ENCODE data around the gene FRAT1. TPM values are rescaled to one million over a fixed set of nuclear protein-coding genes. Genes with fewer than 3 reads are reported as not detected.

FRAT1 gene
- total RNA-seq, 4 donors from 2014 or later: 5.8 to 15.7 (median 10.3) TPM

GRCh38 chr10:97331153-97331703, 12.2 kb downstream of the FRAT1 start:
- 40 to 57% methylated on average over 1 to 6 of the region's 6 CpGs for WGBS, 2 donors (ENCODE audit: low coverage in 1 of 2)
- H3K27me3 ChIP-seq: no peaks in the 10 kb centered on the region
- peaks cover 12 to 73% (median 46%) of the 10 kb centered on the region in 4 donors for H3K4me1 ChIP-seq
- H3K9me3 ChIP-seq: no peaks in the 10 kb centered on the region
- in situ Hi-C loops (cut with MboI; ENCODE audit: low pct_ligation_motif_present in 1 of 4, low pct_unique_long_range_greater_than_20kb in 1 of 4, low sequenced_read_pairs in 3 of 4) (no loop called here), intact Hi-C loops (cut with DNase I; ENCODE audit: low total_unique reads) (no loop called here)
- H3K36me3 ChIP-seq: no peaks in the 10 kb centered on the region
- DNase-seq: no peak
- peak overlapping the region in 3 of 4 donors; percentile 86 to 98 (median 89) for H3K4me3 ChIP-seq
- peak overlapping the region; percentile 98 to 99 (median 98) for H3K27ac ChIP-seq
- TF ChIP-seq POLR2AphosphoS5 (IDR thresholded peaks at IDR 0.05) (no peak), CTCF (IDR thresholded peaks at IDR 0.05) (no peak), POLR2A (IDR thresholded peaks at IDR 0.05) (no peak), EP300 (IDR thresholded peaks at IDR 0.05; ENCODE audit: low read depth) (no peak)

GRCh38 chr10:97332591-97333350, 13.7 kb downstream of the FRAT1 start:
- WGBS, 2 donors (ENCODE audit: low coverage in 1 of 2): 13 to 19% methylated on average over 14 to 18 of the region's 18 CpGs
- intact Hi-C loops (cut with DNase I; ENCODE audit: low total_unique reads): no loop called here

GRCh38 chr10:97333351-97333600, 14.2 kb downstream of the FRAT1 start:
- no peaks in the 10 kb centered on the region for H3K27me3 ChIP-seq
- peaks cover 12 to 72% (median 55%) of the 10 kb centered on the region in 4 donors for H3K4me1 ChIP-seq
- DNase-seq: no peak
- peak overlapping the region; percentile 98 to 99 (median 98) for H3K27ac ChIP-seq
- TF ChIP-seq POLR2A (IDR thresholded peaks at IDR 0.05) (no peak), POLR2AphosphoS5 (IDR thresholded peaks at IDR 0.05) (no peak), EP300 (IDR thresholded peaks at IDR 0.05; ENCODE audit: low read depth) (no peak), CTCF (IDR thresholded peaks at IDR 0.05) (peak in 1 of 5 experiments; percentile 20)
- peak overlapping the region; percentile 82 to 98 (median 88) for H3K4me3 ChIP-seq
- no peaks in the 10 kb centered on the region for H3K9me3 ChIP-seq
- no peaks in the 10 kb centered on the region for H3K36me3 ChIP-seq
- WGBS, 2 donors (ENCODE audit: low coverage in 1 of 2): 5 to 13% methylated on average over 4 to 7 of the region's 7 CpGs
- in situ Hi-C loops (cut with MboI; ENCODE audit: low pct_ligation_motif_present in 1 of 4, low pct_unique_long_range_greater_than_20kb in 1 of 4, low sequenced_read_pairs in 3 of 4) (no loop called here), intact Hi-C loops (cut with DNase I; ENCODE audit: low total_unique reads) (no loop called here)

More at GRCh38 chr10:97332591-97333350, 13.7 kb downstream of the FRAT1 start:
- H3K4me1 ChIP-seq: peaks cover 12 to 77% (median 57%) of the 10 kb centered on the region in 4 donors
- peak overlapping the region; percentile 82 to 98 (median 88) for H3K4me3 ChIP-seq
- no peaks in the 10 kb centered on the region for H3K27me3 ChIP-seq
- no peaks in the 10 kb centered on the region for H3K9me3 ChIP-seq
- in situ Hi-C loops (cut with MboI; ENCODE audit: low pct_ligation_motif_present in 1 of 4, low pct_unique_long_range_greater_than_20kb in 1 of 4, low sequenced_read_pairs in 3 of 4): no loop called here
- peak; percentile 59 for DNase-seq
- H3K27ac ChIP-seq: peak overlapping the region; percentile 98 to 99 (median 98)
- H3K36me3 ChIP-seq: no peaks in the 10 kb centered on the region
- TF ChIP-seq CTCF (IDR thresholded peaks at IDR 0.05): peak in 3 of 5 experiments; percentile 4 to 13 (median 12)
- no peak for TF ChIP-seq POLR2A (IDR thresholded peaks at IDR 0.05)
- TF ChIP-seq EP300 (IDR thresholded peaks at IDR 0.05; ENCODE audit: low read depth): no peak
- peak in 2 of 3 donors; percentile 52 to 70 for TF ChIP-seq POLR2AphosphoS5 (IDR thresholded peaks at IDR 0.05)

- Histone ChIP-seq H3K27ac (peak overlapping the region; percentile 98 to 99 (median 98)), H3K4me1 (peaks cover 12 to 67% (median 50%) of the 10 kb centered on the region in 4 donors), H3K27me3 (no peaks in the 10 kb centered on the region), H3K4me3 (peak overlapping the region; percentile 86 to 98 (median 92)), H3K9me3 (no peaks in the 10 kb centered on the region), H3K36me3 (no peaks in the 10 kb centered on the region)
- peak; percentile 61 for DNase-seq
- in situ Hi-C loops (cut with MboI; ENCODE audit: low pct_ligation_motif_present in 1 of 4, low pct_unique_long_range_greater_than_20kb in 1 of 4, low sequenced_read_pairs in 3 of 4): no loop called here
- peak; percentile 42 to 72 (median 66) for TF ChIP-seq POLR2AphosphoS5 (IDR thresholded peaks at IDR 0.05)
- no peak for TF ChIP-seq EP300 (IDR thresholded peaks at IDR 0.05; ENCODE audit: low read depth)
- TF ChIP-seq POLR2A (IDR thresholded peaks at IDR 0.05): peak; percentile 76
- TF ChIP-seq CTCF (IDR thresholded peaks at IDR 0.05): no peak
- 4% methylated on average over 22 of the region's 89 CpGs; no CpG with 5 or more reads in 1 of the 2 donors for WGBS, 2 donors (ENCODE audit: low coverage in 1 of 2)
- intact Hi-C loops (cut with DNase I; ENCODE audit: low total_unique reads): no loop called here
Observed at GRCh38 chr10:97333601-97334369, 14.7 kb downstream of the FRAT1 start.

Measured in transverse colon (tissue), 4 donors.